DND-41 (cell line): Measurements from ENCODE around the gene RNF123.

Source experiments
- ATAC-seq: fragments of 200-7000 bp; cut with Tn5 transposase; 3 replicates; pipeline ENCODE4 v1.9.1; 2021; ENCODE audit warnings: low read depth; ENCODE audit not compliant: insufficient read depth
- DNase-seq: peaks from one replicate; pipeline ENCODE4 v3.0.0-alpha.2; 2020
- H2AFZ ChIP-seq: 2 replicates; pipeline ENCODE4 v1.6.0; 2012; ENCODE audit warnings: low read depth, low read length
- H3K27ac ChIP-seq: 2 replicates; pipeline ENCODE4 v1.5.1; 2012; ENCODE audit warnings: low read length, inconsistent platforms
- H3K27me3 ChIP-seq: fragments of 200-600 bp; sonication (generic); 2 replicates; pipeline ENCODE4 v1.6.0; 2012; ENCODE audit warnings: low read length, mild to moderate bottlenecking, inconsistent platforms; ENCODE audit not compliant: insufficient read depth, poor library complexity
- H3K36me3 ChIP-seq: 2 replicates; pipeline ENCODE4 v1.5.1; 2012; ENCODE audit warnings: low read length, inconsistent platforms; ENCODE audit not compliant: insufficient read depth
- H3K4me1 ChIP-seq: 2 replicates; pipeline ENCODE4 v1.5.1; 2012; ENCODE audit warnings: mild to moderate bottlenecking, low read length; ENCODE audit not compliant: insufficient read depth
- H3K4me2 ChIP-seq: 2 replicates; pipeline ENCODE4 v1.6.0; 2012; ENCODE audit warnings: mild to moderate bottlenecking, moderate library complexity, low read length, inconsistent platforms; ENCODE audit not compliant: insufficient read depth
- H3K4me3 ChIP-seq, 2 experiments: fragments of 200-600 bp in 1 of 2; shearing (Covaris generic) in 1 of 2; 2 replicates each; pipeline ENCODE4 v1.5.1; 2012 to 2016; ENCODE audit warnings: inconsistent platforms in 2 of 2, low read length in 2 of 2, mild to moderate bottlenecking in 2 of 2, low read depth in 1 of 2, moderate library complexity in 1 of 2
- H3K79me2 ChIP-seq: 2 replicates; pipeline ENCODE4 v1.6.0; 2012; ENCODE audit warnings: low read length, inconsistent platforms; ENCODE audit not compliant: insufficient read depth
- H3K9ac ChIP-seq: 2 replicates; pipeline ENCODE4 v1.6.0; 2012; ENCODE audit warnings: low read depth, mild to moderate bottlenecking, inconsistent platforms, low read length, moderate library complexity
- H3K9me3 ChIP-seq: 2 replicates; pipeline ENCODE4 v1.5.1; 2012; ENCODE audit warnings: low read length, moderate library complexity, mild to moderate bottlenecking, inconsistent platforms; ENCODE audit not compliant: insufficient read depth, severe bottlenecking
- H4K20me1 ChIP-seq: 2 replicates; pipeline ENCODE4 v1.6.0; 2012; ENCODE audit warnings: low read length; ENCODE audit not compliant: insufficient read depth
- CTCF ChIP-seq: IDR thresholded peaks from 2 replicates; pipeline ENCODE4 v1.5.1; 2012; ENCODE audit warnings: borderline replicate concordance, low read length, moderate library complexity, mild to moderate bottlenecking; ENCODE audit not compliant: poor library complexity, severe bottlenecking; ENCODE audit errors: extremely low read depth
- EZH2 ChIP-seq: IDR thresholded peaks from 3 replicates; pipeline ENCODE4 v1.6.1; 2012; ENCODE audit warnings: borderline replicate concordance, low read depth, mild to moderate bottlenecking, moderate library complexity, low read length, inconsistent platforms; ENCODE audit not compliant: severe bottlenecking

Gene RNF123

DNA sequence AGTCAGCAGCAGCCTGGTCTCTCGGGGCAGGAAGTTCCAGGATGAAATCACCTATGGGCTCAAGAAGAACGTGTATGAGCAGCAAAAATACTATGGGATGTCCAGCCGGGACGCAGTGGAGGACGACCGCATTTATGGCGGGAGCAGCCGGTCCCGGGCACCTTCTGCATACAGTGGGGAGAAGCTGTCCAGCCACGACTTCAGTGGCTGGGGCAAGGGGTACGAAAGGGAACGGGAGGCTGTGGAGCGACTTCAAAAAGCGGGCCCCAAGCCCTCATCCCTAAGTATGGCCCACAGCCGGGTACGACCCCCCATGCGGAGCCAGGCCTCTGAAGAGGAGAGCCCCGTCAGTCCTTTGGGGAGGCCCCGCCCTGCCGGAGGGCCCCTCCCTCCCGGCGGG lies 27.3 kb upstream of the RNF123 start:
- Histone ChIP-seq H3K79me2 (no peaks in the 10 kb centered on the region), H3K4me2 (no peak overlapping the region)

GRCh38 chr3:49662720-49663413 lies 26.5 kb upstream of the RNF123 start:
- peaks cover 4% of the 10 kb centered on the region; the same call in 1 of the 2 replicates for H4K20me1 ChIP-seq
- DNase-seq (no peak), ATAC-seq (no peak)
- H3K79me2 ChIP-seq, result no peaks in the 10 kb centered on the region
- no peak overlapping the region for H3K4me2 ChIP-seq
- no peak overlapping the region for H3K27ac ChIP-seq
- H3K36me3 ChIP-seq, result no peaks in the 10 kb centered on the region
- H3K4me1 ChIP-seq, result no peaks in the 10 kb centered on the region
- H3K4me3 ChIP-seq, result no peak overlapping the region
- H2AFZ ChIP-seq, result no peak overlapping the region
- H3K27me3 ChIP-seq, result no peaks in the 10 kb centered on the region
- no peak overlapping the region for H3K9ac ChIP-seq
- H3K9me3 ChIP-seq, result no peaks in the 10 kb centered on the region
- TF ChIP-seq CTCF (no peak), EZH2 (no peak)

More for the DNA sequence above, 27.3 kb upstream of the RNF123 start:
- Histone ChIP-seq H2AFZ (no peak overlapping the region), H3K9ac (no peak overlapping the region), H4K20me1 (peaks cover 4% of the 10 kb centered on the region; the same call in 1 of the 2 replicates), H3K36me3 (no peaks in the 10 kb centered on the region), H3K27me3 (no peaks in the 10 kb centered on the region), H3K4me1 (no peaks in the 10 kb centered on the region), H3K27ac (no peak overlapping the region), H3K9me3 (no peaks in the 10 kb centered on the region), H3K4me3 (no peak overlapping the region)
- DNase-seq (no peak), ATAC-seq (no peak)
- TF ChIP-seq CTCF (no peak), EZH2 (no peak)

- Histone ChIP-seq H3K4me3 (no peak overlapping the region), H4K20me1 (peaks cover 4% of the 10 kb centered on the region; the same call in 1 of the 2 replicates), H3K4me1 (no peaks in the 10 kb centered on the region), H3K36me3 (no peaks in the 10 kb centered on the region), H3K79me2 (no peaks in the 10 kb centered on the region), H3K9me3 (no peaks in the 10 kb centered on the region), H3K27me3 (no peaks in the 10 kb centered on the region), H3K4me2 (no peak overlapping the region), H3K27ac (no peak overlapping the region), H3K9ac (no peak overlapping the region), H2AFZ (no peak overlapping the region)
- no peak for ATAC-seq
- no peak for DNase-seq
- no peak for TF ChIP-seq CTCF
- no peak for TF ChIP-seq EZH2
Observed at GRCh38 chr3:49663831-49664230, 25.5 kb upstream of the RNF123 start.
